Activated naive CD4-positive, alpha-beta T cell treated with anti-CD3 and anti-CD28 coated beads, Interleukin-2, amount 50 U/mL, for 72 hours (primary cell): Measurements from ENCODE around the gene BCL7A. TPM values are rescaled to one million over a fixed set of nuclear protein-coding genes. Genes with fewer than 3 reads are reported as not detected.
A peak's percentile ranks its signal among the peaks of the same experiment; 100 is the strongest.
"Not testable (repeated sequence)": the region's sequence is repeated elsewhere in the genome, so short reads cannot be mapped to it uniquely, and the experiment has no call there.

Experiments used
- ATAC-seq, 2 donors: fragments of 150-1000 bp; cut with Tn5 transposase; 2 replicates each; pipeline ENCODE4 v1.10.0; 2021; ENCODE audit warnings: mild to moderate bottlenecking in 2 of 2, moderate library complexity in 2 of 2
- DNase-seq, 2 donors: peaks; one replicate each; pipeline ENCODE4 v3.0.0; 2021 to 2022; ENCODE audit warnings: low spot score in 2 of 2
- H3K27ac Mint-ChIP-seq, 2 donors: one replicate each; pipeline ENCODE4 v1.8.0; 2022; ENCODE audit warnings: mild to moderate bottlenecking in 2 of 2, mixed read lengths in 2 of 2
- H3K36me3 Mint-ChIP-seq, 2 donors: one replicate each; pipeline ENCODE4 v1.8.0; 2022; ENCODE audit warnings: mixed read lengths in 2 of 2
- H3K9me3 Mint-ChIP-seq, 2 donors: one replicate each; pipeline ENCODE4 v1.8.0; 2022; ENCODE audit warnings: mixed read lengths in 2 of 2
- total RNA-seq, 2 donors: library from RNA; stranded (reverse); gene quantifications; one replicate each; pipeline ENCODE4 v1.2.3, GENCODE V29; 2022

Gene BCL7A
- total RNA-seq, 2 donors from 2014 or later, result 3.3 to 5.8 TPM

GRCh38 chr12:122035292-122035691 lies 13.6 kb downstream of the BCL7A start:
- no peak for DNase-seq
- no peaks in the 10 kb centered on the region for H3K36me3 Mint-ChIP-seq
- no peaks in the 10 kb centered on the region for H3K9me3 Mint-ChIP-seq
- ATAC-seq, result no peak
- H3K27ac Mint-ChIP-seq, result no peak overlapping the region

DNA sequence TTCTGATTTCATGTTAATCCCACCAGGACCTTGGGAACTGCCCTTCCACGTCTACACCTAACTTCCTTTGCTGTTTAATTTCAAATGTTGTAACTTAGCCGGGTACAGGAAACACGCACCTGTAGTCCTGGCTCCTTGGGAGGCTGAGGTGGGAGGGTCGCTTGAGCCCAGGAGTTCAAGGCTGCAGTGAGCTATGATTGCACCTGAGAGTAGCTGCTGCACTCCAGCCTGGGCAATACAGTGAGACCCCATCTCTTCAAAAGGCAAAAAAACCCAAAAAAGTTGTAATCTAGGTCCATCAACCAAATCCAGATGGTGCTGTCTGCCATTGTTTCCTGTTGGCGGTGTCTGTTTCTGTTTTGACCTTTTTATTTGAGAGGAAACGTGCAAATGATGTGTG lies 14.5 kb downstream of the BCL7A start:
- ATAC-seq (no peak), DNase-seq (no peak)
- Mint-ChIP-seq H3K9me3 (no peaks in the 10 kb centered on the region), H3K27ac (no peak overlapping the region), H3K36me3 (no peaks in the 10 kb centered on the region)

DNA sequence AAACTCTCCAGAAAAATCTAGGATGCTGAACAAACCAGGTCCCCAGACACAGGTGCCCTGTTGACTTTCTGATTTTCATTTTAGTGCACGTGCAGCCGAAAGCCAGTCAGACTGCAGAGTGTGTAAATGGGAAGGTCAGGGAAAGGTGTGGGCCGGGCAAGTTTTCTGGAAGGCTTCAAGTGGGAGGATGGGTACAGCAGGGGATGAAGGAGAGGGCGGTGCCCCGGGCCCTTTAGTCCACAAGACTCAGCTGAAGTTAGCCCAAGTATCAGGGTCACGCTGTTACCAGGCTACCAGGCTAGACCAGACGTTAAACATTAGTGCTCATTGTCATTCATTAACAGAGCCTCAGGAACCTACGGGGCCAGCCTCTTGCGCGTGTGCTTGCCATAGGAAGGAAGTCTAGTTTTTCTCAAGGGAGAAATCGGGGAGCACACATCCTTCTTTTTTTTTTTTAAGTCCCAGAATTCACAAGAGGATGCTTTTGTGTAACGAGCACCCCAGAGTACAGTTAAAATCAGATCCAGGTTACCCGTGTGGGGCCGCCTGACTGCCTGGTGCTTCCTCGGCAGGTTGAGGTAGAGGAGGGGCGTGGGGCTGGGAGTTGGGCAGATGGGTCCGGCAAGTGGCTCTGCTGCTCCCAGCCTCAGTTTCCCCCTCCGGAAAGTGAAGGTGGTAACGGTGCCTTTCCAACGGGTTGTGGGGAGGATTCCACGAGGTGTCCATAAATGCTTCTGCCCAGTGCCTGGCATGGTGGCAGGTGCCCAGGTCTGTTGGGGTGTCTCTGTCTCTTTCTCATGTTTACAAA lies 19.1 kb downstream of the BCL7A start:
- DNase-seq (no peak), ATAC-seq (no peak)
- H3K9me3 Mint-ChIP-seq, result no peaks in the 10 kb centered on the region
- peak overlapping the region in 1 of 2 donors; percentile 50 for H3K27ac Mint-ChIP-seq
- H3K36me3 Mint-ChIP-seq, result no peaks in the 10 kb centered on the region

- H3K27ac Mint-ChIP-seq, result peak overlapping the region in 1 of 2 donors; percentile 50
- H3K36me3 Mint-ChIP-seq, DNase-seq, H3K9me3 Mint-ChIP-seq, ATAC-seq: not testable (repeated sequence)
Measured at GRCh38 chr12:122041458-122041857, 19.8 kb downstream of the BCL7A start.

- ATAC-seq (no peak), DNase-seq (no peak)
- no peaks in the 10 kb centered on the region for H3K36me3 Mint-ChIP-seq
- no peaks in the 10 kb centered on the region for H3K9me3 Mint-ChIP-seq
- peak overlapping the region in 1 of 2 donors; percentile 49 for H3K27ac Mint-ChIP-seq
Measured at GRCh38 chr12:122042910-122043309, 21.2 kb downstream of the BCL7A start.

GRCh38 chr12:122043476-122043875 lies 21.8 kb downstream of the BCL7A start:
- no peak for DNase-seq
- Mint-ChIP-seq H3K9me3 (no peaks in the 10 kb centered on the region), H3K36me3 (no peaks in the 10 kb centered on the region), H3K27ac (no peak overlapping the region)
- no peak for ATAC-seq

GRCh38 chr12:122045262-122045661 lies 23.6 kb downstream of the BCL7A start:
- DNase-seq, result no peak
- ATAC-seq, result no peak
- Mint-ChIP-seq H3K36me3 (no peaks in the 10 kb centered on the region), H3K27ac (no peak overlapping the region), H3K9me3 (no peaks in the 10 kb centered on the region)

GRCh38 chr12:122046145-122046544 lies 24.5 kb downstream of the BCL7A start:
- no peaks in the 10 kb centered on the region for H3K36me3 Mint-ChIP-seq
- ATAC-seq (no peak), DNase-seq (no peak)
- no peaks in the 10 kb centered on the region for H3K9me3 Mint-ChIP-seq
- H3K27ac Mint-ChIP-seq, result no peak overlapping the region

DNA sequence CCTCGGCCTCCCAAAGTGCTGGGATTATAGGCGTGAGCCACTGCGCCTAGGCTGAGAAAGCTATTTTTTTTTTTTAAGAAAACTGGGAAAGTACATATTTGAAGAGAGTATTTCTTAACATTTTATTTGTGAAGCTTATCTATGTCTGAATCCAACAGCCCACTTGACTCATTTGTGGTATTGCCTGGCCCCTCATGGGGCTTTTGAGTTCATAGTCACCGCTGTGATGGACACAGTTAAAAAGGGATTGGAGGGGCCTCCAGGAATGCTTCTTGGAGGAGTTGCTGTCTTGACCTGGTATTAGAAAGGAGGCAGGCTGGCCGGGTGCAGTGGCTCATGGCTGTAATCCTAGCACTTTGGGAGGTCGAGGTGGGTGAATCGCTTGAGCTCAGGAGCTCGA lies 26.5 kb downstream of the BCL7A start:
- H3K36me3 Mint-ChIP-seq, result no peaks in the 10 kb centered on the region
- ATAC-seq (no peak), DNase-seq (no peak)
- H3K9me3 Mint-ChIP-seq, result no peaks in the 10 kb centered on the region
- no peak overlapping the region for H3K27ac Mint-ChIP-seq

DNA sequence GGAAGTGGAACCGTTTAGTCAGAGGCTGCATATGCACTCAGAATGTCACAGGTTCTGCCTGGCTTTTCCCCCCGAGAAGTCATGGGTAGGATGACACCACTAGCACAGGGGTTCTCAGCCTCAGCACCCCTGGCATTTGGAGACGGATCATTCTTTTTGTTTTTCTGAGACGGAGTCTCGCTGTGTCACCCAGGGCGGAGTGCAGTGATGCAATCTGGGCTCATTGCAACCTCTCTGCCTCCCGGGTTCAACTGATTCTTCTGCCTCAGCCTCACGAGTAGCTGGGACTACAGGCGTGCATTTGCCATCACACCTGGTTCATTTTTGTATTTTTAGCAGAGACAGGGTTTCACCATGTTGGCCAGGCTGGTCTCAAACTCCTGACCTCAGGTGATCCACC lies 28.1 kb downstream of the BCL7A start:
- Mint-ChIP-seq H3K36me3 (no peaks in the 10 kb centered on the region), H3K9me3 (no peaks in the 10 kb centered on the region), H3K27ac (no peak overlapping the region)
- ATAC-seq (no peak), DNase-seq (no peak)

DNA sequence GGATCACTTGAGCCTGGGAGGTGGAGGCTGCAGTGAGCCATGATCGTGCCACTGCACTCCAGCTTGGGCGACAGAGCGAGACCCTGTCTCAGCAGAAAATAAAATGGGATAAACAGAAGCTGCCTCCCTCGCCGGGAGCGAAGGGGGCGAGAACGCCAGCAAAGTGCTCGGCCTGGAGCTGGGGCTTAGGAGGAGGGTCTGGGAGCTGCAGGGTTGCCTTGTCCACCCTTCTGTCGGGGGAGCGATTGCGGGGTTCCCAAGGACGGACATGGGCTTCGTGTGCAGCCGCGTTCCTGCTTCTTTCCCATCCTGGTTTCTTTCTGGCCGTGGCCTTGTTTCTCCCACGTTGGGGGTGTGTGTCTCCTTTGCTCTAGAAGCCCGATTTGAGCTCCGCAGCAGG lies 29.0 kb downstream of the BCL7A start:
- DNase-seq (no peak), ATAC-seq (no peak)
- Mint-ChIP-seq H3K36me3 (no peaks in the 10 kb centered on the region), H3K27ac (no peak overlapping the region), H3K9me3 (no peaks in the 10 kb centered on the region)

GRCh38 chr12:122051231-122051876 lies 29.7 kb downstream of the BCL7A start:
- no peaks in the 10 kb centered on the region for H3K9me3 Mint-ChIP-seq
- H3K27ac Mint-ChIP-seq, result no peak overlapping the region
- no peak for ATAC-seq
- no peak for DNase-seq
- H3K36me3 Mint-ChIP-seq, result no peaks in the 10 kb centered on the region

GRCh38 chr12:122052285-122052684 lies 30.6 kb downstream of the BCL7A start:
- H3K27ac Mint-ChIP-seq, result no peak overlapping the region
- no peaks in the 10 kb centered on the region for H3K36me3 Mint-ChIP-seq
- no peaks in the 10 kb centered on the region for H3K9me3 Mint-ChIP-seq
- ATAC-seq (no peak), DNase-seq (no peak)

GRCh38 chr12:122054842-122055520 lies 33.3 kb downstream of the BCL7A start:
- no peak for ATAC-seq
- Mint-ChIP-seq H3K9me3 (no peaks in the 10 kb centered on the region), H3K27ac (no peak overlapping the region), H3K36me3 (no peaks in the 10 kb centered on the region)
- no peak for DNase-seq

- H3K9me3 Mint-ChIP-seq, H3K27ac Mint-ChIP-seq, H3K36me3 Mint-ChIP-seq, DNase-seq, ATAC-seq: not testable (repeated sequence)
Measured at GRCh38 chr12:122056406-122056805, 34.7 kb downstream of the BCL7A start.

- DNase-seq (no peak), ATAC-seq (no peak)
- Mint-ChIP-seq H3K27ac (peak overlapping the region in 1 of 2 donors; percentile 47), H3K9me3 (no peaks in the 10 kb centered on the region), H3K36me3 (no peaks in the 10 kb centered on the region)
Measured at GRCh38 chr12:122057007-122057735, 35.5 kb downstream of the BCL7A start.

GRCh38 chr12:122057769-122058168 lies 36.1 kb downstream of the BCL7A start:
- no peak for DNase-seq
- Mint-ChIP-seq H3K36me3 (no peaks in the 10 kb centered on the region), H3K9me3 (no peaks in the 10 kb centered on the region), H3K27ac (no peak overlapping the region)
- no peak for ATAC-seq
